ENCODE measurements around the gene BCAM. TPM values are rescaled to one million over a fixed set of nuclear protein-coding genes. Genes with fewer than 3 reads are reported as not detected.

The BCAM gene
- total RNA-seq, 1 experiment from 2014 or later, result 73.0 TPM

GRCh38 chr19:44765949-44766335 is 43.0 kb upstream of the BCAM start:
- H3K4me3 Mint-ChIP-seq, result no peak overlapping the region
- H3K9me3 Mint-ChIP-seq, result peaks cover 9 to 11% of the 10 kb centered on the region in 2 experiments
- no peaks in the 10 kb centered on the region for H3K4me1 ChIP-seq (ENCODE audit: insufficient read depth, low read length)
- no peak overlapping the region for H3K27ac ChIP-seq (ENCODE audit: insufficient read length, low read depth, low read length)
- no peak overlapping the region for H3T11ph ChIP-seq (ENCODE audit: low read length)
- H3K9me3 ChIP-seq (ENCODE audit: control insufficient read depth, low read depth, low read length), result no peaks in the 10 kb centered on the region
- H3K4me1 Mint-ChIP-seq, result peaks cover 2 to 3% of the 10 kb centered on the region in 2 experiments
- no peaks in the 10 kb centered on the region for H3K23me2 ChIP-seq (ENCODE audit: insufficient read length, low read depth, low read length, poor library complexity, severe bottlenecking)
- no peak overlapping the region for H2AFZ ChIP-seq (ENCODE audit: low read length)
- peaks cover 2 to 5% (median 3%) of the 10 kb centered on the region in 3 experiments; a peak in 3 of 7 replicates for H3K36me3 Mint-ChIP-seq (ENCODE audit: insufficient read depth in 1 of 3, low read depth in 3 of 3)
- no peak overlapping the region for H2AK5ac ChIP-seq (ENCODE audit: insufficient read length, low read length)
- H2BK12ac ChIP-seq (ENCODE audit: insufficient read length, low read depth, low read length), result no peak overlapping the region
- H3K4me2 ChIP-seq (ENCODE audit: insufficient read depth, insufficient read length, low read length), result no peak overlapping the region
- no peaks in the 10 kb centered on the region for H3K79me1 ChIP-seq (ENCODE audit: insufficient read depth, low read depth, low read length, poor library complexity, severe bottlenecking)
- 0 out of 7 replicates have a peak overlapping the region, but pooled peaks of 1 of the 3 experiments have one; percentile 88 for H3K27ac Mint-ChIP-seq
- no peak overlapping the region for H3K4ac ChIP-seq (ENCODE audit: low read depth, low read length)
- no peak overlapping the region for H2BK5ac ChIP-seq (ENCODE audit: insufficient read length, low read length)
- no peak for DNase-seq
- H3K14ac ChIP-seq (ENCODE audit: insufficient read depth, low read length), result no peak overlapping the region
- H3K18ac ChIP-seq (ENCODE audit: insufficient read length, low read depth, low read length), result no peak overlapping the region
- peaks cover 48% of the 10 kb centered on the region for H3K27me3 Mint-ChIP-seq (ENCODE audit: low read depth)
- H4K91ac ChIP-seq (ENCODE audit: insufficient read length, low read depth, low read length), result no peak overlapping the region
- H4K20me1 ChIP-seq (ENCODE audit: control insufficient read depth, insufficient read depth, insufficient read length), result no peaks in the 10 kb centered on the region
- H3K79me2 ChIP-seq (ENCODE audit: insufficient read depth, low read length), result no peaks in the 10 kb centered on the region
- TF ChIP-seq CTCF (conservative IDR thresholded peaks at IDR 0.05), result no peak
- no peak overlapping the region for H3K56ac ChIP-seq (ENCODE audit: insufficient read length, low read depth, low read length)
- H2BK120ac ChIP-seq (ENCODE audit: low read depth, low read length, poor library complexity, severe bottlenecking), result no peak overlapping the region
- H2BK20ac ChIP-seq (ENCODE audit: low read depth, low read length, poor library complexity, severe bottlenecking), result no peak overlapping the region
- no peak overlapping the region for H4K8ac ChIP-seq (replicated peaks; ENCODE audit: insufficient read length, low read depth, low read length)
- no peak overlapping the region for H4K5ac ChIP-seq (ENCODE audit: insufficient read length, low read depth, low read length)
- H3K9ac ChIP-seq (ENCODE audit: extremely low read depth, insufficient read length, low read length), result no peak overlapping the region
- no peaks in the 10 kb centered on the region; the same call in 1 of the 2 replicates for H3K27me3 ChIP-seq (ENCODE audit: insufficient read depth, low read length)
- H2BK15ac ChIP-seq (ENCODE audit: low read depth, low read length), result no peak overlapping the region
- no CpG with 5 or more reads among the region's 3 CpGs for WGBS (ENCODE audit: extremely low coverage, insufficient read length, low lambda C conversion rate)
- no peak overlapping the region for H3K23ac ChIP-seq (ENCODE audit: insufficient read length, low read depth, low read length)

Measured in H9 (cell line).